Skeletal muscle tissue (tissue), 4 donors: Measurements from ENCODE around the gene CACNA2D3. TPM values are rescaled to one million over a fixed set of nuclear protein-coding genes. Genes with fewer than 3 reads are reported as not detected.

Experiments
- H3K27ac ChIP-seq: one replicate; pipeline ENCODE4 v1.7.0; 2013; ENCODE audit warnings: mild to moderate bottlenecking, low read depth, low read length, inconsistent platforms
- H3K27me3 ChIP-seq, 3 donors: one replicate each; pipeline ENCODE4 v1.7.0; 2013; ENCODE audit warnings: low read length in 3 of 3; ENCODE audit not compliant: control insufficient read depth in 3 of 3, insufficient read depth in 3 of 3
- H3K36me3 ChIP-seq, 3 donors: one replicate each; pipeline ENCODE4 v1.7.0; 2013; ENCODE audit warnings: low read length in 3 of 3; ENCODE audit not compliant: control insufficient read depth in 3 of 3, insufficient read depth in 3 of 3
- H3K4me1 ChIP-seq, 3 donors: one replicate each; pipeline ENCODE4 v1.7.0; 2013; ENCODE audit warnings: low read length in 3 of 3, mild to moderate bottlenecking in 3 of 3; ENCODE audit not compliant: control insufficient read depth in 3 of 3, insufficient read depth in 3 of 3
- H3K4me3 ChIP-seq, 3 donors: one replicate each; pipeline ENCODE4 v1.7.0; 2013; ENCODE audit warnings: low read length in 3 of 3
- H3K9ac ChIP-seq, 3 donors: one replicate each; pipeline ENCODE4 v1.7.0; 2013; ENCODE audit warnings: low read length in 3 of 3, mild to moderate bottlenecking in 3 of 3, moderate library complexity in 2 of 3, low read depth in 1 of 3
- H3K9me3 ChIP-seq, 3 donors: one replicate each; pipeline ENCODE4 v1.7.0; 2013; ENCODE audit warnings: low read length in 3 of 3; ENCODE audit not compliant: control insufficient read depth in 3 of 3
- total RNA-seq: library from RNA; depleted of rRNA; stranded (reverse); fragments of >200 nt; gene quantifications from one replicate; pipeline ENCODE4 v1.2.3, GENCODE V29; 2014
- donor health status: Osteomylitis.

The CACNA2D3 gene
- total RNA-seq, 1 donor from 2014 or later: 3.1 TPM

DNA sequence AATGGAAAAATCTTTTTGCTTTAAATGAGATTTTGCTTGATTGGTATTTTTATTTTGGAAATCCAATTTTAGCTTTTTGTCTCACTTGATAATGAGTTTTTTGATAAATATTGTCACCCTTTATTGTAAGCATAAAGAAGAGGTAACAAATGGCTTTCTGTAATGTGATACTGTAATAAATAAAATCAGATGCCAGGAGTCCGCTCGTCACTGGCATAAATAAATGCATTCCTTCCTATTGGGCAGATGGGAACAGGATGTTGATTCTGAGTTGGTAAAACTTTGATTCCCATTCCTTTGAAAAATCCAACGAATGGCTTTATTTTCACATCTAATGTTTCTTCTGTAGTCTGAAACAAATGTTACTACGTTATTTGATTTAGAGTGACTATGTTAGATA lies 59.9 kb downstream of the CACNA2D3 start:
- no peak overlapping the region for H3K27ac ChIP-seq
- H3K9me3 ChIP-seq: no peaks in the 10 kb centered on the region
- H3K9ac ChIP-seq: no peak overlapping the region
- peaks cover 0 to 3% (median 0%) of the 10 kb centered on the region in 3 donors for H3K4me1 ChIP-seq
- H3K27me3 ChIP-seq: no peaks in the 10 kb centered on the region
- H3K36me3 ChIP-seq: no peaks in the 10 kb centered on the region
- H3K4me3 ChIP-seq: no peak overlapping the region

DNA sequence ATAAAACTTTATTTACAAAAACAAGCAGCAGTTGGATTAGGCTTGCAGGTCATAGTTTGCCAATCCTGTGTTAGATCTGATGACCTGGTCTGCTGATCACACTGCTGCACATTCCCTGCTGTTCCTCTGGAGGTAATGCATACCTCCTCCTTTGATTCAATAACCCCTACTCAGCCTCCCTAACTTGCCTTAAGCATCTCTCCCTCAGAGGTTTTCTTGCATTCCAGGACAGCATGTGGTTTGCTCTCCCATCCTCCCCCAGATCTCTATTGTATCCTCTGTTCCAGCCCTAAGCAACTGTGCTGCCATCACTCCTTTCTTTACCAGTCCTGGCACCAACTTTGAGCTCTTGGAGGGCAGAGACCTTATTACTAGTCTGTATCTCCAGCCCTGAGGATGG lies 63.4 kb downstream of the CACNA2D3 start:
- Histone ChIP-seq H3K9ac (no peak overlapping the region), H3K36me3 (no peaks in the 10 kb centered on the region), H3K9me3 (no peaks in the 10 kb centered on the region), H3K4me3 (no peak overlapping the region), H3K27ac (no peak overlapping the region), H3K27me3 (no peaks in the 10 kb centered on the region), H3K4me1 (peaks cover 0 to under 1% (median 0%) of the 10 kb centered on the region in 3 donors)

DNA sequence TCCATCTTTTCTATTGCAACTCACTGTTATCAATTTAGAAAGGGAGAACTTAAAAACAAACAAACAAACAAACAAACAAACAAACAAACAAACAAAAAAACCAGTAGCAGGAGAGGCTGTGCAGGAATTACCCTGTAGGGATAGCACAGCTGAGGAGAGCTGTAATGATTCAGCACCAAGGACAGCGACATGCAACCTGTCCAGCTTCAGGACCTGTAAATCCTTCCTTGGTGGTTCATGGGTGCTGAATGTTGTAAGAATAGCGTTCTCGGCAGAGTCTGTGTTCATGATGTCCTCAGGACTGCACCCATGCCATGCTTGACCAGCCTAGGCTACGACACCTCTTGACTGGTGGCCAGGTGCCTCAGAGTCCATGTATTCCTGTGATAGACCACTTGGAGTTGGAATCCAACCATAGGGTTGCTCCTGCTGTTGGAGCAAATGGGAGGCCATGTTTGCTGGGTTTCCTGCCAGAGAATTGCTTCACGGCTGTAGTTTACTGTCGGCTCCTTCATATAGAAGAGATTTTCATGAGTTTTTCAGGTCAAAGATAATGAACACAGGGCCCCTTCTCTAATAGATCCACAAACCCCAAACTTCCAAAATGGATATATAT lies 65.9 kb downstream of the CACNA2D3 start:
- Histone ChIP-seq H3K9me3 (no peaks in the 10 kb centered on the region), H3K36me3 (no peaks in the 10 kb centered on the region), H3K27me3 (no peaks in the 10 kb centered on the region), H3K4me1 (no peaks in the 10 kb centered on the region), H3K9ac (no peak overlapping the region), H3K27ac (no peak overlapping the region), H3K4me3 (no peak overlapping the region)

DNA sequence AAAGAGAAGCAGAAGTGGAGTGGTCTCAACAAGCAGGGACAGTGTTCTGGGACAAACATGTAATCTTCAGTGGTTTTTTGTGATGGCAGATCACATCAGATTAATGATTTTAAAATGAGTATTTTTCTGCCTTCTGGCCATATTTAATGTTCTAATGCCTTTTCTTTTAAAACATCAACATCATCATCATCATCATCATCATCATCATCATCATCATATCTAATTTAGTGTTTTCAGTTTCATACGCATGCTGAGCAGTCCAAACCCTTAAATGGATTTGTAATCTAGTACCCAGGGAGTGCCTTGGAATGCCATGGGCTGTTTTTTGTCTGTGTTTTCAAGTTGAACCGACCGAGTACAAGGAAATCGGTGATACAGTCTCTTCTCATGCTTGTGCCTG lies 68.9 kb downstream of the CACNA2D3 start:
- H3K4me3 ChIP-seq: no peak overlapping the region
- no peaks in the 10 kb centered on the region for H3K4me1 ChIP-seq
- no peak overlapping the region for H3K9ac ChIP-seq
- no peaks in the 10 kb centered on the region for H3K36me3 ChIP-seq
- H3K27ac ChIP-seq: no peak overlapping the region
- H3K27me3 ChIP-seq: no peaks in the 10 kb centered on the region
- H3K9me3 ChIP-seq: no peaks in the 10 kb centered on the region

DNA sequence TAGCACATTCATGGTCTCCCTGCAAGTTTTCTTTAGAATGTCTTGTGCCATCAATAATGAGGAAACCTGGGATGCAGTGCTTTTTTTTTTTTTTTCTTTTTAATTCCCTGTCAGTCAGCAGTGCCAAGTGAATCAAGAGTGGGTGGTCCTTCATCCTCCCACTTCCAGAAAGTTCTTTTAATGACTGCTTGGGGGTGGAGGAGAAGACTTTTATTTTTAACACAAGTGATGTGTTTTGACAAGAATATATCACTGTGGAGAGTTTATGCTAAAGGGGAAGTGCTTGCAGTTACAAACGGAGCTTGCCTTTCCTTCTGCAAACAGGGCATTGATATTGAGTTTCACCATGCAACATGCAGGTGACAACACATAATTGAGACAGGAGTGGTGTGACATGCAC lies 69.7 kb downstream of the CACNA2D3 start:
- Histone ChIP-seq H3K27ac (no peak overlapping the region), H3K4me3 (no peak overlapping the region), H3K36me3 (no peaks in the 10 kb centered on the region), H3K27me3 (no peaks in the 10 kb centered on the region), H3K9ac (no peak overlapping the region), H3K4me1 (no peaks in the 10 kb centered on the region), H3K9me3 (no peaks in the 10 kb centered on the region)

DNA sequence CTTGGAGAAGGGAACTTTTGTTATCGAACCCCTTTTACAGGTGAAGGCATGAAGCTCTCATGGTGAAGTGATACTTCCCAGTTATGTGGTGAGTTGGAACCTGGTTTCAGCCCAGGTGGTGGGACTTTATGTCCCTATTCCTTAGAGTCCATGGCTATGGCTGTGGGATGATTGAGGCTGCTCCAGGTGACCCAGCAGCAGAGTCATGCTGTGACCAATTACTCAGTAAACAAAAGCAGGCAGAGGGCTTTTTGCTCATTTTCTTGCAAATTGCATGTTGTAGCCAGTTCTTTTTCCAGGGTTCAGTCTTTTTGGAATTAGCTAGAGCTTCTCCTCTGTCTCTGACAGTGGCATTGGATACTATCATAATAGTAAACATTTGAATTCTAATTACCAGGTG lies 70.7 kb downstream of the CACNA2D3 start:
- Histone ChIP-seq H3K36me3 (no peaks in the 10 kb centered on the region), H3K4me3 (no peak overlapping the region), H3K4me1 (no peaks in the 10 kb centered on the region), H3K27me3 (no peaks in the 10 kb centered on the region), H3K9ac (no peak overlapping the region), H3K27ac (no peak overlapping the region), H3K9me3 (no peaks in the 10 kb centered on the region)

DNA sequence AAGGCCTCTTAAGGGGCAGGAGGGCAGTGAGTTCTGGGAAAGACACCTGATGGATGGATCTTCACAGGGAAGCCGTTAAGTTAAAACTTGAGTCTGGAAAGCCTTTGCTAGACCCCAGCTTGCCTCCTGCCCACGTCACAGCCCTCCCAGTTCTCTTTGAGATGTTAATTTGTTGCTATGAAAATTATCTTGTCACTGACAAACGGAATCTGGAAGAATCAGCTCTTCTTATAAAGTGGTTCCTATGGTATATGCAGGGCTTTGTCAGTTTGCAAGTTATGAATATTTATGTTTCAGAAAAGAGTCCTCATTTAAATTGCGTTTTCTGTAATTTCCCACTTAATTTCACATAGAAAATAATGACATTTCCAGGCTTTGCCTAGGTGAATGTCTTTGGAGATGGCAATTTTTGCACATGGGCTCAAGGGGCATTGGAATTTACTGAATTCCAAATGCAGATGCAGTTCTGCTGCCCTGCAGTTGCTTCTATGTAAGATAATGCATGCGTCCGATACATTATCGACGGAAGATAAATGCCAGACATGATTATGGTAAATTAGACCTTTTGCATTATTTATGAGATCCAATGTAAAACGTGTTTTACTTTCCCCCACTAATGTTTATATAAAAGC lies 74.1 kb downstream of the CACNA2D3 start:
- no peaks in the 10 kb centered on the region for H3K9me3 ChIP-seq

DNA sequence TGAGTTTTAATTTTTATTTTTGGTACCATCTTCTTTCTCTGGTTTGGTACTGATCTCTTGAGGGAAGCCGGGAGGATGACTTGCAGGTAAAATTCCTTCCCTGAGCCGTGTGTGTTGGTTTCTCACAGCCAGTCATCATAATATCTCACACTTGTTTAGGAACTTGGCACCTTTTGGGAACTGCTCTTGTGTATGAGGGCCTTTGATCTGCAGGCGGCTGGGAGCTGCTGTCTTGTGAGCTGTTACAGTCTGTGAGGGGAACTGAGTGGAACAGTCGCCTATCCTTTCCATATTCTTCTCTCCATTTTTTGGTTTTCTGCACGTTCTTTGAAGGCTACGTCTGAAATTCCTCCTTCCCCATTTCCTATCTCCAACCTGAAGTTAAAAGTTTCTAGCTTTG lies 75.2 kb downstream of the CACNA2D3 start:
- no peaks in the 10 kb centered on the region for H3K36me3 ChIP-seq
- no peak overlapping the region for H3K4me3 ChIP-seq
- H3K9me3 ChIP-seq: no peaks in the 10 kb centered on the region
- no peak overlapping the region for H3K27ac ChIP-seq
- H3K4me1 ChIP-seq: no peaks in the 10 kb centered on the region
- no peaks in the 10 kb centered on the region for H3K27me3 ChIP-seq
- no peak overlapping the region for H3K9ac ChIP-seq

More for the DNA sequence above, 74.1 kb downstream of the CACNA2D3 start:
- no peaks in the 10 kb centered on the region for H3K4me1 ChIP-seq
- no peaks in the 10 kb centered on the region for H3K36me3 ChIP-seq
- no peak overlapping the region for H3K4me3 ChIP-seq
- H3K27ac ChIP-seq: no peak overlapping the region
- no peak overlapping the region for H3K9ac ChIP-seq
- H3K27me3 ChIP-seq: no peaks in the 10 kb centered on the region

DNA sequence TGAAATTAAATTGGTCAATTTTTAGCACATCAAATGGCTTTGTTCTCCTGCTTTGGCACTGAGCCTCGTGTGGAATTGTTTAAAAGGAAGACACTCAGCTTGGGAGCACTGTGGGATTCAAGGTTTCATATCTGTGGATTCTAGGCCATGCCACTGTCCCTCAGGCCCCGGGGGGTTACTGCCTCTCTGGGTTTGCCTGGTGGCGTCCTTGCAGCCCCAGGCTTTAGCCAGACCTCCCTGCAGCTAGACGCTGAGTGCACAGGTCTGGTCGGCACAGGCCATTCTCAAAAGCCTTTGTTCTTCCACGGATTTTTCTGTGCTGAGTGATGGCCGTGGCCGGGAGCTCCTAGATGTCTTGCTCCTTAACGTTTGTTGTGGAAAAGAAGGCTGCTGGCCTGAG lies 76.2 kb downstream of the CACNA2D3 start:
- Histone ChIP-seq H3K9me3 (no peaks in the 10 kb centered on the region), H3K9ac (no peak overlapping the region), H3K36me3 (no peaks in the 10 kb centered on the region), H3K4me3 (no peak overlapping the region), H3K27ac (no peak overlapping the region), H3K27me3 (no peaks in the 10 kb centered on the region), H3K4me1 (no peaks in the 10 kb centered on the region)

DNA sequence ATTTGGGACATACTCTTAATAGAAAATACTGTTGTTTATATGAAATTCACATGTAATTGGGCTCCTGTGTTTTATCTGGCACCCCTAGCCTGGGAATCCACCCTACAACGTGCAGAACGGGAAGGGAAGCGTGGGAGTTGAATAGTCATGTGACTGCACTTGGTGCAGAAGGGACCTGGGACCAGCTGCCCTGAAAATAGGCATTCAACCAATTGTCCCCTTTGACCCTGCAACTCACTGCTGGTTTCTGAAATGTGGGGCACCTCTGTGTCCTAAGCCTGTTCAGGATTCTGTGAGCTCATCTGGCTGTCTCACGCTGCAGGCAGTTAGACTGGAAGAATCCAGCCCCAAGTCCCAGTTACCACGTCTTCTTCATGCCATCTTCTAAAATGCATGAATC lies 79.7 kb downstream of the CACNA2D3 start:
- Histone ChIP-seq H3K4me3 (no peak overlapping the region), H3K27ac (no peak overlapping the region), H3K36me3 (no peaks in the 10 kb centered on the region), H3K9me3 (no peaks in the 10 kb centered on the region), H3K4me1 (no peaks in the 10 kb centered on the region), H3K27me3 (no peaks in the 10 kb centered on the region), H3K9ac (no peak overlapping the region)
